K562 (cell line): ENCODE data around the gene NEDD9.

ENCODE experiments used
- ATF3 ChIP-seq, 2 experiments: fragments of 450-650 bp in 1 of 2; sonication (generic) in 1 of 2; formaldehyde crosslinking in 1 of 2; IDR thresholded peaks in 1 of 2; conservative IDR thresholded peaks in 1 of 2; 2 replicates each; pipeline versions ENCODE4 v1.6.1 to v1.8.1; 2016 to 2023; ENCODE audit warnings: mild to moderate bottlenecking in 2 of 2, moderate library complexity in 2 of 2, inconsistent platforms in 1 of 2, missing genetic modification reagents in 1 of 2
- NR2F6 ChIP-seq: fragments of 450-650 bp; formaldehyde crosslinking; IDR thresholded peaks from 2 replicates; pipeline ENCODE4 v1.4.0; 2020; ENCODE audit warnings: mild to moderate bottlenecking
- PHB2 ChIP-seq: fragments of 450-650 bp; IDR thresholded peaks from 2 replicates; pipeline ENCODE4 v1.6.1; 2017; ENCODE audit warnings: low read depth

- TF ChIP-seq NR2F6 (CRISPR knock-in tag) = no peak
- no peak for TF ChIP-seq ATF3 (IDR thresholded peaks at IDR 0.05)
- no peak for TF ChIP-seq ATF3 (CRISPR knock-in tag; conservative IDR thresholded peaks at IDR 0.05)
- TF ChIP-seq PHB2 = no peak
Measured at GRCh38 chr6:11209369-11209768, 23.1 kb downstream of the NEDD9 start.
